MCF 10A (cell line): ENCODE data around the gene OPCML. TPM values are rescaled to one million over a fixed set of nuclear protein-coding genes. Genes with fewer than 3 reads are reported as not detected.
A peak's percentile ranks its signal among the peaks of the same experiment; 100 is the strongest.

Source experiments
- Bru-seq: library from RNA; stranded (reverse); fragments of 400-500 nt; gene quantifications from one replicate; lab custom pipeline; 2021; lab: Mats Ljungman, UMichigan
- BruChase-seq, 2 experiments: library from RNA; stranded (reverse); fragments of 400-500 nt; gene quantifications; one replicate each; lab custom pipeline; 2021; lab: Mats Ljungman, UMichigan
- BruUV-seq: library from RNA; stranded (reverse); fragments of 400-500 nt; replicated peaks from 2 replicates; lab custom pipeline; 2021; lab: Mats Ljungman, UMichigan
- CTCF ChIA-PET: fragments of 300-600 bp; sonication (Branson Sonifier 250); formaldehyde crosslinking; extraction: SDS; loops from one replicate; lab custom pipeline; 2021; ENCODE audit warnings: antibody characterized with exemption, inconsistent platforms; lab: Yijun Ruan, JAX
- POLR2A ChIA-PET: fragments of 300-600, 350-650 bp; sonication (Branson Sonifier 250); formaldehyde crosslinking; extraction: SDS; loops from one replicate; lab custom pipeline; 2020; ENCODE audit warnings: antibody characterized with exemption, inconsistent platforms; lab: Yijun Ruan, JAX
- DNase-seq: peaks from one replicate; pipeline ENCODE4 v3.0.0-alpha.2; 2018; ENCODE audit not compliant: unreplicated experiment
- H3K27ac Mint-ChIP-seq: one replicate; pipeline ENCODE4 v1.8.0; 2022; ENCODE audit warnings: mild to moderate bottlenecking, low read depth, mixed read lengths; ENCODE audit not compliant: unreplicated experiment
- H3K27me3 Mint-ChIP-seq: one replicate; pipeline ENCODE4 v1.8.0; 2022; ENCODE audit warnings: mixed read lengths; ENCODE audit not compliant: insufficient read depth, unreplicated experiment
- H3K36me3 Mint-ChIP-seq: one replicate; pipeline ENCODE4 v1.8.0; 2022; ENCODE audit warnings: mild to moderate bottlenecking, moderate library complexity, mixed read lengths; ENCODE audit not compliant: insufficient read depth, unreplicated experiment
- H3K4me1 Mint-ChIP-seq: one replicate; pipeline ENCODE4 v1.8.0; 2022; ENCODE audit warnings: mixed read lengths; ENCODE audit not compliant: insufficient read depth, unreplicated experiment
- H3K4me3 Mint-ChIP-seq: one replicate; pipeline ENCODE4 v1.8.0; 2022; ENCODE audit warnings: mild to moderate bottlenecking, moderate library complexity, mixed read lengths; ENCODE audit not compliant: unreplicated experiment
- H3K9me3 Mint-ChIP-seq: one replicate; pipeline ENCODE4 v1.8.0; 2022; ENCODE audit warnings: mixed read lengths; ENCODE audit not compliant: unreplicated experiment
- intact Hi-C: fragments of 100-400 bp; cut with micrococcal nuclease; formaldehyde crosslinking; loops from 2 replicates; pipeline ENCODE4 v1.14.1; 2022
- long read RNA-seq: library from polyadenylated mRNA; stranded (forward); transcript quantifications from one replicate; pipeline ENCODE4 v2.0.0, GENCODE V29; 2022
- total RNA-seq: library from RNA; stranded (reverse); gene quantifications from 2 replicates; pipeline ENCODE4 v1.2.3, GENCODE V29; 2022
- TF ChIP-seq, protein P1 (sequence below): fragments of 200-600 bp; IDR thresholded peaks from one replicate; pipeline ENCODE4 v1.8.0; 2022; ENCODE audit warnings: antibody characterized with exemption, mild to moderate bottlenecking; ENCODE audit not compliant: unreplicated experiment

Gene OPCML
- not detected in 2 replicates for total RNA-seq
- Bru-seq, nascent RNA: percentile 2 among the genes with signal in this experiment
- BruChase-seq, experiment 1, labeled RNA remaining after a 6-hour chase: percentile 2 among the genes with signal in this experiment
- BruChase-seq, experiment 2, labeled RNA remaining after a 2-hour chase: percentile 1 among the genes with signal in this experiment
- long read RNA-seq: 0 reads

GRCh38 chr11:133531971-133532651 is at the start of gene OPCML:
Gene OPCML, minus strand, starts transcription at chr11:133532501.
- H3K27me3 Mint-ChIP-seq: peaks cover 9% of the 10 kb centered on the region

GRCh38 chr11:133581091-133581490 is 48.8 kb upstream of the OPCML start:
- H3K27ac Mint-ChIP-seq: no peak overlapping the region
- H3K27me3 Mint-ChIP-seq: no peaks in the 10 kb centered on the region
- peaks cover 28% of the 10 kb centered on the region for H3K9me3 Mint-ChIP-seq
- H3K4me1 Mint-ChIP-seq: no peaks in the 10 kb centered on the region
- no TSS peak for BruUV-seq
- TF ChIP-seq, protein P1, sequence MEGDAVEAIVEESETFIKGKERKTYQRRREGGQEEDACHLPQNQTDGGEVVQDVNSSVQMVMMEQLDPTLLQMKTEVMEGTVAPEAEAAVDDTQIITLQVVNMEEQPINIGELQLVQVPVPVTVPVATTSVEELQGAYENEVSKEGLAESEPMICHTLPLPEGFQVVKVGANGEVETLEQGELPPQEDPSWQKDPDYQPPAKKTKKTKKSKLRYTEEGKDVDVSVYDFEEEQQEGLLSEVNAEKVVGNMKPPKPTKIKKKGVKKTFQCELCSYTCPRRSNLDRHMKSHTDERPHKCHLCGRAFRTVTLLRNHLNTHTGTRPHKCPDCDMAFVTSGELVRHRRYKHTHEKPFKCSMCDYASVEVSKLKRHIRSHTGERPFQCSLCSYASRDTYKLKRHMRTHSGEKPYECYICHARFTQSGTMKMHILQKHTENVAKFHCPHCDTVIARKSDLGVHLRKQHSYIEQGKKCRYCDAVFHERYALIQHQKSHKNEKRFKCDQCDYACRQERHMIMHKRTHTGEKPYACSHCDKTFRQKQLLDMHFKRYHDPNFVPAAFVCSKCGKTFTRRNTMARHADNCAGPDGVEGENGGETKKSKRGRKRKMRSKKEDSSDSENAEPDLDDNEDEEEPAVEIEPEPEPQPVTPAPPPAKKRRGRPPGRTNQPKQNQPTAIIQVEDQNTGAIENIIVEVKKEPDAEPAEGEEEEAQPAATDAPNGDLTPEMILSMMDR: no peak
- no peak for DNase-seq
- intact Hi-C loops: no loop called here
- no peak overlapping the region for H3K4me3 Mint-ChIP-seq
- ChIA-PET CTCF (no interaction called here), POLR2A (no interaction called here)
- no peaks in the 10 kb centered on the region for H3K36me3 Mint-ChIP-seq

More at GRCh38 chr11:133531971-133532651, at the start of gene OPCML:
- no TSS peak for BruUV-seq
- no peak within 1 kb of the TSS for H3K4me3 Mint-ChIP-seq
- CTCF ChIA-PET: interaction anchor here (0.6 kb wide), 1 partner anchor 8 kb away, joined by 5 read pairs; no protein-coding TSS in a partner anchor
- peaks cover 15% of the 10 kb centered on the region for H3K9me3 Mint-ChIP-seq
- TF ChIP-seq, protein P1: no peak
- intact Hi-C loops: no loop called here
- no peak for DNase-seq
- no peaks in the 10 kb centered on the region for H3K36me3 Mint-ChIP-seq
- POLR2A ChIA-PET: no interaction called here
- no peaks in the 10 kb centered on the region for H3K4me1 Mint-ChIP-seq
- no peak within 1 kb of the TSS for H3K27ac Mint-ChIP-seq

GRCh38 chr11:133579165-133580031 is 47.1 kb upstream of the OPCML start:
- peaks cover 39% of the 10 kb centered on the region for H3K9me3 Mint-ChIP-seq
- POLR2A ChIA-PET: no interaction called here
- no TSS peak for BruUV-seq
- no peak overlapping the region for H3K4me3 Mint-ChIP-seq
- H3K4me1 Mint-ChIP-seq: no peaks in the 10 kb centered on the region
- DNase-seq: no peak
- no peak overlapping the region for H3K27ac Mint-ChIP-seq
- intact Hi-C loops: no loop called here
- H3K27me3 Mint-ChIP-seq: no peaks in the 10 kb centered on the region
- TF ChIP-seq, protein P1: no peak
- H3K36me3 Mint-ChIP-seq: no peaks in the 10 kb centered on the region
- CTCF ChIA-PET: interaction anchor here (0.6 kb wide), 1 partner anchor 37 kb away, joined by 4 read pairs; no protein-coding TSS in a partner anchor

DNA sequence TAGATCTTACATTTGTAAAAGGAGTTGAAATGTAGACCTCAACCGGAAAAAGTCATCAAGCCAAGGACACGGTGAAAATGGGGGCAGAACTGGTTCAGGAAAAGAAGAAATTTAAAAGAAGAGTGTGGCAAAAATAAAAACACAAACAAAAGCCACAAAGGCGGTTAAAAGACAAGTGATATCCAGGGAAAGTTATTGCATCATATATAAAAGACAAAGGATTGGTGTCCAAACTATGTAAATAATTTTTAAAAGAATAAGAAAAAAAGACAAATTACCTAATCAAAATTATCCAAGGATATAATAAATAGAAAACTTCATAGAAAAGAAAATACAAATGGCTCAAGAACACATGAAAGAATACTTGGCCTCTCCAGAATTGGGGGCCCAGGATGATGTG is 45.1 kb upstream of the OPCML start:
- TF ChIP-seq, protein P1: no peak
- no TSS peak for BruUV-seq
- H3K4me3 Mint-ChIP-seq: no peak overlapping the region
- H3K4me1 Mint-ChIP-seq: no peaks in the 10 kb centered on the region
- H3K27ac Mint-ChIP-seq: no peak overlapping the region
- peaks cover 36% of the 10 kb centered on the region for H3K9me3 Mint-ChIP-seq
- intact Hi-C loops: no loop called here
- ChIA-PET POLR2A (no interaction called here), CTCF (no interaction called here)
- H3K27me3 Mint-ChIP-seq: no peaks in the 10 kb centered on the region
- H3K36me3 Mint-ChIP-seq: no peaks in the 10 kb centered on the region
- DNase-seq: no peak
